NAMALWA (cell line): ENCODE measurements around the gene PRPS1L1.

Source experiments
- DNase-seq: peaks from one replicate; pipeline ENCODE4 v3.0.0-alpha.2; 2015; ENCODE audit warnings: low spot score

PRPS1L1 gene

DNA sequence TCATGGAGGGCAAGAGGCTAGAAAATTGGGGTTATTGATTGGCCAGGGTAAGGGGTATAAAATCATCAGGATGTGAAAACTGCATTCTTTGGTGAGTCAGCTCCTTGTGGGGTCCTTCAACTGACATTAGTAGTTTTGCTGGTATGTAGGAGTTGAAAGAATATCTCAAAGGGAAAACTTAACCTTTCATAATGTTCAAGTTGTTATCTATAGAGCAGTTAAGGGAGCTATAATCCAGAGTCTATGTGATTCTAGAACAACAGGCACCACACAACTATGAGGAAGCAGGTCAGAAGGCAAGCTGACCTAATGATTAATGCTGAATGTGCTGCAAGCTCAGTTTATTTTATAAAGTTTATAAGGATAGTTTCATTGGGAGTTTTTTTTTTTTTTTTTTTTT lies 13.7 kb downstream of the PRPS1L1 start:
- no peak for DNase-seq

DNA sequence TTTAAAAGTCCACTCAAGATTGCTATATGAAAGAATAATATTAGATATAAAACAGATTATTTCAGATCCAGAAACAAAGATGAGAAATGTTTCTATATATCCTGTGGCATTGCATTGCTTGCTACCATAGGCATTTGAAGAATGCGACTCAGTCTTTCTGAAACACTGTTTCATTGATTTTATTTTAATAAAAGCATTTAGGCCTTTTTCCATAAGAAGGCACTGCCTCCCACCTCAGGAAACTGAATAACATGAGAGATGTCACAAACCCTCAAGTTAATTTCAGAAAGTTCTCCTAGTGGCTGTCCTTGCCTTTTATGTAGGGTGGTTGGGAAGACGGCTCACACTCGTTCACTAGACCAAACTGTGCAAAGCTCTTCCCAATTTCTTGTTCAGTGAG lies 23.3 kb downstream of the PRPS1L1 start:
- no peak for DNase-seq

DNA sequence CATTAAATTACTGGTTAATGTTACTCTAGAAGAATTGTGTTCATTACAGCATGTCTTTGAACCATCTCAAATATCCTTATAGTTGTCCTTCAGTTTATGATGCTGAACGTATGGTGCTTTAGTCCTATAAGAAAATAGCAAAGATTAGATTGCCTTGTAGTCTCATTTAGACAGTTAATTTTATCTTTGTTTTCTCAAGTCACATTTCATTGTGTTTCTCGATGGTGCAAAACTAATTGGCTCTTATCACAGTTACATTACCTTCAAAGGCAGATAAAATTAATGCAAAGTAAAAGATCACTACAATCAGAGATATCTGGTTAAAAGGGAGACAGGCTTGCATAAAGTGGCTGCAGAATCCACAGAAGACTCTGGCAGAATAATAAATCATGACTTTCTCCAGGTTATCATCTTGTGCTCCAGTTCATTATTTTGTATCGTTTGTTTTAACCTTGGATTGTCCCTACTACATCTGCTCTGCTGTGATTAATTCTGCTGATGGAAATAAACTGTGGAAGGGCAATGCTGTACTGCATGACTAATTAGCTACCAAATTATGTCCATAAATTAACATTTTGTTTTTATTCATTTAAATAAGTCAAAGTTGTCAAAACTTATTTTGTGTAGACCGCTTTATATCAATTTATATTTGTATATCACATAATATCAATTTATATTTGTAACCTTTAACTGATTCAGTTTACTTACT lies 24.2 kb downstream of the PRPS1L1 start:
- DNase-seq, result no peak

DNA sequence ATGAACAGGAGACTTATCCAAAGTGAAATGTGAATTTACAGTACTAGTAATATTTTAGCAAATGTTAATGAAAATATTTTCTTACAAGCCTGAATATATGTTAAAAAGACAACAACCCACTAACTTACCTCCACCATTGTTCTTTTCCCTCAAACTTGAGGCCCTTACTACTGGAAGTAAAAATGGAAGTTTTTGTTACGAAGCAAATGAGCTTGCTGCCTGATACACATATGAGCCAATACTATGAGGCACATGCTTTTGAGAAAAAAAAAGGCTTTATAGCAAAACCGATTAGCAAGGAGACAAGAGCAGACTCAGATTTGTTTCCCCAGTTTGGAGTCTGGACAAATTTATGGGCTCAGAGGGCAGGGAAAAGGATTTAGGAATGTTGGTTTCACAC lies 29.0 kb downstream of the PRPS1L1 start:
- DNase-seq, result no peak

DNA sequence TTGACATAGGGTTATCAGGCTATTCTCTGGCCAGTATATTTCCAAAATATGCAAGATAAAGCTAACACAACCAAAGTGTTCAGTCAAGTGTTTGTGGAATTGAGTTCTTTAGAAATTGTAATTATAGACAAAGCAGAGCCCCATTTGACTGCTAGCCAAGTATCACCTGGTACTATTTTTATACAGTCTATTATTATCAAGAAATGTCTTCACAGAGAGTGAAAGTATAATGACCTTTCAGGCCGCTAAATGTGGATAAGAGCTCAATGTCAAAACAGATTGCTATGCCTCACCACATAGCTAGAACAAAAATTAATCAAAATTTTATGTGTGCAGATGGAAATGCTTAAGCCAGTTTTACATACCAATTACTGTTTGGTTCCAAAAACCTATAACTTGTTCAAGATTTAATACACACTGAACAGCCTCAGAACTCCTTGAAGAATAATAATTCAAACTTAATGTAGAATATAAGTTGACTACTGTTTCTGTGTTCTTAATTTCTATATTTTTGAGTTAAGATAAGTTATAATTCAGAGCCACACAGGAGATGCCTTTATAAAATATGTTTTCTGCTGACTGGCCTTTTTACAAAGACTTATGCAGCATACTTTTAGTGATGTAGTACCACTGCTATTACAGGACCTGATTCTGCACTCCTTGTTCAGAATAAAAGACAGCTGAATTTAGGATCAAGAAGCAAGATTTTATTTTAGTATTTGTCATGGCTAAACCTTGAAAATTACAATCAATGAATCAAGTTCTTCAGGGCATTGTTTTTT lies 31.0 kb downstream of the PRPS1L1 start:
- no peak for DNase-seq

DNA sequence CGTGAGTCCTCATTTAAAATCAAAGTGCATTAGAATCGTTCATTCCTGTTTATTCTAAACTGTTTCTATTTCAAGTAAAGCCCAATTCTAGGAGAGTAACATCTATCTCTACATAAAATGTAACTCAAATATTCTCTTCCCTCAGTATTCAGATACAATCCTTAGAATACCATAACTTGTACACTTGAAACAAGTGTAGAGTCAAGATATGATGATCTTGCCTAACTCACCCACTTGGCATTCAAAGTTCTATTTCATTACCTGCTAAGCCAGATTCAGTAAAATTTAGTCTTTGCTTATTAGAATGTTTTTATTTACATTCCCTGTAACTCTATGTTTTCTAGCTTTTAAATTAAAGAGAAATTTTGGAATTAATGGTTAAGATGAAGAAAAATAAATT lies 31.6 kb downstream of the PRPS1L1 start:
- DNase-seq, result no peak

DNA sequence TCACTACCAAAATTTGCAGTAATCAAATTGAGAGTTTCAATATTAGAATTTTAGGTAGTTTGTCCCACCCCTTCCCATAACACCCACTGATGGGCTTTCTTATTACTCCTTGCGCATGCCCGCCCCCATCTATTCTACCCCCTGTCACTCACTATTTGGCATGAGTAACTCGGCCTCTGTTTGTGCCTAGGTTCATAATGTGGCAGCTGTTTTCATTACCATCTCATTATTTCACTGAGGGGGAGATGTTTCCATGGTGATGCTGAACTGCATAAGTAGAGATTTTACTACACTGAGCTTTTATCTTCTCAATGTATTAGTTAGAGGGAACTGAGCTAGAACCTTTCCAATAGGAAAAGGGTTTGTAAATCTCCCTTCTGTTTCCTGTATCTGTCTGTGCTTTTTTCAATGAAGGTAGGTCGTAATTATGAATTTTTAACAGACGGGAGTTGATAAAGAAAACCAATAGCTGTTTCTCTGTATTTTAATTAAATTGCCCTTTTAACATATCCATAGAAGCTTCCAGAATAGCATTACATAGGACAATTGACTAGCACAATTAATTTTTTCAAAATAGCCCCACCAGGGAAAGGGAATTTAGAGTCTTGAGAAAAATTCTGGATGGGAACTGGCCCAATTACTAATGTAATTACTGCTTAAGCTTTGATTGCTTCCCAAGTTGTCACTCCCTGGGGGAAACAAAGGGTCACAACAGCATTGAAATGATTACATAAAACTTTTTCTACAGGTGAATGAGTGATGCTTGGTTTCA lies 33.4 kb downstream of the PRPS1L1 start:
- no peak for DNase-seq

DNA sequence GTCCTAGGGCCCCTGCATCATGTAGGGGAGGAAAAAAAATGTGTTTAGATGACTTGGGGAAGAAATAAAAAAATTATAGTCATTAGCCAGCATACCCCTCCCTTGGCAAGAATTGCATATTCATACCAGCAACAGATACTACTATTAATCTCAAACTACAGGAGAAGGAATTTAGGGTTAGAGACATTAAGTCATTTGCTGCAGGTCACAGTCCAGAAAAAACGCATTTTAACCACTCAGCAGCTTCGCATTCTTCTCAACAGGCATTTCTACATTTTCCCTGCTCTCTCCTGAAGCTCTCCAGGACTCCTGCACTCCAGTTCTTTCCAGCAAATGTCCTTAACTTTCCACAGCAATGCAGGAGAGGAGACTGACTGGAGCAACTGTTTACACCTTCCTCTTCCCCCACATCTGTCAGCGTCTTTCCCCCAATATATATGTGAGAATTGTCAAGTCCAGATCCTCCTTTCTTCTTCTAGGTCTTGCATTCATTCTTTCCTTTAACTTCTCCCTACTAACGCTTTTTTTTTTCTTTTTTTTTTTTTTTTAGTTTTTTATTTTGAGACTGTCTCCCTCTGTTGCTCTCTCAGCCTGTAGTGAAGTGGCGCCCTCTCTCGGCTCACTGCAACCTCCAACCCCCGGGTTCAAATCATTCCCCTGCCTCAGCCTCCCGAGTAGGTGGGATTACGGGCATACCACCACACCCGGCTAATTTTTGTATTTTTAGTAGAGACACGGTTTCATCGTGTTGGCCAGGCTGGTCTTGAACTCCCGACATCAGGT lies 35.6 kb downstream of the PRPS1L1 start:
- peak; percentile 40 for DNase-seq

DNA sequence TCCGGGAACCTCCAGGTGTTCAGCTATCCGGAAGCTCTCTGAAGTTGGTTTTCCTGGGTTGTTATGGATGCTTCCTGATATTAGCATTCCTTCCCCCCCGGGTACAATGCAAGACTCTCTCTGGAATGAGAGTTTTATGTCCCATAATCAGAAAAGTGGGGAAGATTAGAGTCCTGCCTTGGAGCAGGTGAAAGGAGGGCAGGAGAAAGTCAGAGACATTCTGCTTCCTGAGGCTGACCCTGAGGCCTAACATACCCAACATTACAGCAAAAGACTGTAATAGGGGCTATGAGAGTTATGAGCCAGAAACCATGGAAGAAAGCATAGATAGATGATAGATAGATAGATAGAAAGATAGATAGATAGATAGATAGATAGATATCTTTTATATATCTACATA lies 36.9 kb downstream of the PRPS1L1 start:
- no peak for DNase-seq

DNA sequence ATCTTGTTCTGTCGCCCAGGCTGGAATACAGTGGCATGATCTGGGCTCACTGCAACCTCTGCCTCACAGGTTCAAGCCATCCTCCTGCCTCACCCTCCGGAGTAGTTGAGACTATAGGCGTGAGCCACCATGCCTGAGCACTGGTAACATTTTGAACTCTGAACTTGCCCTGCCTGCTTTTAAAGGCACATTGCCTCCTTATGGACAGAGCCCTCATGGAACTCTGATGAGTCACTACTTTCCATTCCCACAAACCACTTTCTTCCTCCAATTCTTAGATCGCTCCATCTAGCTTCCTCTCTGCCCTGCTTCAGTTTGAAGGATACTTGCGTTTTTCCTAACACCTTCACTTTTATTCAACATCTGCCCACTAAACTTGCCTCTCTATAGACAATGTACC lies 38.1 kb downstream of the PRPS1L1 start:
- DNase-seq, result no peak

DNA sequence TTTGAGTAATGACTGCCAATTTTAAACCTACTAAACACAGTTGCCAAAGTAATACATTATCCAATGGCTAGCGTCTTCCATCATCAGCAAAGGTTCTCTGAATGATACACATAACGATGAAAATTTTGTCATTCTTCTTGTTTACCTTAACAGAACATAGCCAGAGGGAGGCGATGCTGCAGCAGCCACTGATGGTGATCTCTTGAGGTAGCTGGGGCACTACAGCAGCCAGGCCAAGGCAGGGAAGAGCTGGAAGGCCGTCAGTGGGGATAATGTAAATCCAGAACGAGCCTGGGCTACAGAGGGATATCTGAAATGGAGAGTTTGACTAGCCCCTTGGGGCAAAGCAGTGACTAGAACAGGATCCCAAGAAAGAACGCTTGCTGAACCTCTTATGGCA lies 38.8 kb downstream of the PRPS1L1 start:
- no peak for DNase-seq

DNA sequence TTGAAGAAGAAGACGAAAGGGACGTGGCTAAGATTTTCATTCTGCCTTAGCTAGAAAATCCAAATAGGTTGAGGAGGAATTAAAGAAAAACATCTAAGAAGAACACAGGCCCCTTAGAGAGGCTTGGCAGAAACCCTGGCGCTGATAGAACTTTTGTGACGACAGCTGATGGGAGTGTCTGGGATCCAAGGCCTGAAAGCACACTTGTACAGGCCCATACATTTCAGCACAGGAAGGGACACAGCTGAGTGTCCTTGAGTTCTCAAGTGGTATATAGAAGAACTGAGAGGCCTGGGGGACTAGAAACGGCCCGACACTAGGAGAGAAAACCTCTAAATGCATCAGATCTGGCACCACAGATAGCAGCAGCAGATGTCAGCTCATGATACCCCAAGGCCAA lies 39.5 kb downstream of the PRPS1L1 start:
- DNase-seq, result no peak

DNA sequence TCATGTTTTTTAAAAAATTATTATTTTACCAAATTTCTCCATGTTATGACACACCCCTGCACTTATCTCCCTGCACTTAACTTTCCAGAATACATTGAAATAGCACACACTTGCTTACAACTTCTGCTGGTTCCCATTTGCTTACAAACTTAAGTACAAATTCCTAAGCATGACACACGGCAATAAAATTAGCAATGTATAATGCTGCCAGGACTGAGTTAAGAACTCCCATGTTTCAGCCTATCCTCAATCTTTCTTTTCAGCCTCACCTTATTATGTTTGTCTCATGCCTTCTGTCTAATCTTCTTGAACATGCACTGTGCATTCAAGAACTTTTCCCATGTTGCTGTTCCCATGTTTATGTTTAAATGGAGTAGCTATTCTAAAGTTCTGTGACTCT lies 40.8 kb downstream of the PRPS1L1 start:
- no peak for DNase-seq

DNA sequence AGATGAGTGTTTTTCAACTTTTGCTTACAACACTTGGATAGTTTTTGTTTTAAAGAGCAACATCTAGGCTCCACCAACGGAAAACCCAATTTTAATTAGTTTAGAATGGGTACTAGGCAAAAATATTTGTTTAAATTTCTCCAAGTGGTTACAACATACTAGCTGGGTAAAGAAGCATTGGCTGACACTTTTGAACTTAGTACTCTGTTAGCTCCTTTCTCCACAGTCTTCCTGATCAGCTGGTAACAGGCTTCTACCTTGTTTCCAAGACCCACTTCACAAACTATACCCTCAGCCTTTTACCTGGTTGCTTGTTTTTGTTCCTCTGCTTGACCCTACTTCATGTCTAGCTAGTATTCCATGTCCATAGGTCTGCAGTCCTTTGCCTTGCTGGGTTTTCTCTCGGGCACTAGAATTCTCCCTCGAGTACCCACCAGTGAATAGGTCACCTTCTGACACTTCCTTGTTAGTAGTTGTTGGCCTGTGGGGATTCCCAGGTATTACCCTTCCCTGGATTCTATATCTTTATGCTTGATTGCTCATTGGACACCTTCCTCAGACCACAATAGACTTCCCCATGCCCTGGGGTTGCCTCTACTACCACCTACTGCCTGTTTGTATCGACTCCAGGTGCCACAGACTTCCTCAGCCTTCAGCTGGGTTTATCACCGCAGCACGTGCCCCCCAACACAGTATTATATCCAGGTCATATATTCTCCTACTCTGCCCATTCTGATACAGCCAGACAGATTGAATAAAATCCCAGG lies 42.0 kb downstream of the PRPS1L1 start:
- DNase-seq, result no peak

DNA sequence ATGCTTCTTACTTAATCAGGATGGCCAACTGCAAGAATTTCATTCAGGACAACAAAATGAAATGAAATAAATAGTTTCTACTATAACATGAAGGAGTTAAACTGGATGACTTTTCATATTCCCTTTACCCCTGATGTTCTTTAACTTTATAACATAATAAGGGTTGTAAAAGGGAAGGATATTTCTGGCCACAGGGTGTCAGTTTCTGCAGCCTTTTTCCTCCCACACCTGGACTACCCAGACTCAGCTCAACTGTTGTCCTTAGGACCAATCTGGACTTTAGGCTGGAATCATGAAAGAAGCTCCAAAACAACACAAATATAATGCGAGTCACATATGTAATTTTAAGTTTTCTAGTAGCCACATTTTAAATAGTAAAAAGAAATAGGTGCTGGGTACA lies 43.4 kb downstream of the PRPS1L1 start:
- no peak for DNase-seq

DNA sequence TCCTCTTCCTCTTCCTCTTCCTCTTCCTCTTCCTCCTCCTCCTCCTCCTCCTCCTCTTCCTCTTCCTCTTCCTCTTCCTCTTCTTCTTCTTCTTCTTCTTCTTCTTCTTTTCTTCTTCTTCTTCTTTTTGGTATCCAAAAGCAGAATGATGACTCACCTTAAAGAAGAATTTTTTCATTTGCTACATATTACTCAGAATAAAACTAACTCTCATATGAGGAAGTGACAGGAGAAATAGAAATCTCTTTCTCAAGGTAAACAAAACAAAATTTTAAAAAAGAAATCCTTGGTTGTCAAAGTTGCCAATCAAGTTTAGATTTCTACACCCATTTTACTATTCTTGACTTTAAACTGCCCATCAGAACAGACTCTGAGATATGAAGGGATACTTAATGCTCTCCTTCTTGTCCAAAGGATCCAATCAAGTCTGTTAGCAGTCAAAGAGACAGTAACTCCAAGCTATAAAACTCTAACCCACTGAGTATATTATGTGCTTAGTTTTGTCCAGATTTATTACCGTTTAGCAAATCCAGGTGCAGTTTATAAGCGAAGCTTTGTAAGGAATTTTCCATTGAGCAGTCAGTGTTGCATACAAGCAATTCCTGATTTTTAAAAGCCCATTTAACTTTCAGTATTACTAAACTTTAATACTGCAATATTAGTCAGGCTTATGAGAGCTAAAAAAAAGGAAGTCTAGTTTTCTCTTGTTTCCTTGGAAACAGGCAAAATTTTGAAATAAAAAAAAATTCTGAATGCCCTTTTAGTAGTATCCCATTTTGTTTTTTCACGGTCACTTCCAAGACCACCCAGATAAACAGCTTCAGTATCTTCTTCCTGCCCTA lies 44.2 kb downstream of the PRPS1L1 start:
- no peak for DNase-seq

DNA sequence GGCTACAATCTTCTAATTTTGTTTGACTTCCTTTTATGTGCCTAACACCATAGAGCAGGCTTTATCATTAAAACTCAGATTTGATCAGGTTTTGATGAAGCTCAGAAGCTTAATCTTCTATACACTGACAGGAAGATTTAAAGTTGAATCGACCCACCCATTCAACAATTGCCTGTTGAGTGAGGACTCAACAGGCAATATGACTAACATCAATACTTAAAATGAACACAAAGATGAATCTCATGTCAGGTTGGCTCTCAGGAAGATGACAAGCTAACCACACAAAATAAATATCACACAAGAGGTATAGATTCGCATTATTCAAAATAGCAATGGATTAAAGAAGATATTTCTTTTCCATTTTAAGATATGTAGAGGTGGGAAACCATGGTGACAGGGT lies 50.7 kb downstream of the PRPS1L1 start:
- DNase-seq, result no peak
